Gastrocnemius medialis (tissue), 4 donors: ENCODE data around the gene GAB2.

Experiments used
- POLR2A ChIP-seq, 2 donors: fragments of 450-650 bp; IDR thresholded peaks; one replicate each; pipeline ENCODE4 v1.6.1; 2017; ENCODE audit warnings: antibody characterized with exemption in 2 of 2, mild to moderate bottlenecking in 2 of 2, moderate library complexity in 2 of 2
- TF ChIP-seq, protein P1 (sequence below), 5 experiments: fragments of 450-650 bp in 3 of 5; fragments of 200-600 bp in 2 of 5; sonication (generic) in 2 of 5; IDR thresholded peaks in 4 of 5; conservative IDR thresholded peaks in 1 of 5; 1 replicate in 4 of 5; 2 replicates in 1 of 5; pipeline ENCODE4 v1.5.1; 2016 to 2019; ENCODE audit warnings: antibody characterized with exemption in 5 of 5, mild to moderate bottlenecking in 3 of 5, moderate library complexity in 3 of 5

DNA sequence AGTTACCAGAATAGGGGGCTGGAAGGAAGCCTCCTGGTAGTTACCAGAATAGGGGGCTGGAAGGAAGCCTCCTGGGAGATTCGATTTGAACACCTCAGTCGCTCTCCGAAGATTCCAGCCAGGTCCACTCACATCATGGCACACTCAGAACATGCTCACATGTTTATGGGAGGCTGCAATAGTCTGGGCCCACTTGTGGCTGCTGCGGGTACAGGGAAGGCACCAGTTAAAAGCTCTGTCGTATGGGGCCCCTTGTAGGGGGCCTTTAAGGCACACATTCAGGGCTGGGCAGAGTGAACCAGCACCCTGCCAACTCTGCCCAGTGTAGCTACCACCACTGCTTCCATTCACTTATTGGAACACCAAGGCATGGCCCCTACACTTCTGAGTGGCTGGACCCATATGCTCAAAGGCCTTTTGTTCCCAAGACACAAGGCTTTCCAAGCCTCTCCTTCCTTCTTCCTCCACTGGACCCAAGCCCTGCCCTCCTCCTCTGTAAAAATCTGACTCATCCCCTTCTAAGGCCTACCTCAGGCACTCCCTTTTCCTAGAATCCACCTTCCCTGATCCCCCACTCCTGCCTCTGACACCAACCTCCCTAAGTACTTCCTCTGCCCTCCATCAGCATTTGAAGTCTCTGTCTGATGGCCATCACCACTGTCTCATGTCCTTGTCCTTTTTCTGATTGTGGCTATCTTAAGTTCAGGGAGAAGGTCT, 200.9 kb downstream of the GAB2 start:
- no peak for TF ChIP-seq POLR2A (IDR thresholded peaks at IDR 0.05)
- TF ChIP-seq, protein P1, sequence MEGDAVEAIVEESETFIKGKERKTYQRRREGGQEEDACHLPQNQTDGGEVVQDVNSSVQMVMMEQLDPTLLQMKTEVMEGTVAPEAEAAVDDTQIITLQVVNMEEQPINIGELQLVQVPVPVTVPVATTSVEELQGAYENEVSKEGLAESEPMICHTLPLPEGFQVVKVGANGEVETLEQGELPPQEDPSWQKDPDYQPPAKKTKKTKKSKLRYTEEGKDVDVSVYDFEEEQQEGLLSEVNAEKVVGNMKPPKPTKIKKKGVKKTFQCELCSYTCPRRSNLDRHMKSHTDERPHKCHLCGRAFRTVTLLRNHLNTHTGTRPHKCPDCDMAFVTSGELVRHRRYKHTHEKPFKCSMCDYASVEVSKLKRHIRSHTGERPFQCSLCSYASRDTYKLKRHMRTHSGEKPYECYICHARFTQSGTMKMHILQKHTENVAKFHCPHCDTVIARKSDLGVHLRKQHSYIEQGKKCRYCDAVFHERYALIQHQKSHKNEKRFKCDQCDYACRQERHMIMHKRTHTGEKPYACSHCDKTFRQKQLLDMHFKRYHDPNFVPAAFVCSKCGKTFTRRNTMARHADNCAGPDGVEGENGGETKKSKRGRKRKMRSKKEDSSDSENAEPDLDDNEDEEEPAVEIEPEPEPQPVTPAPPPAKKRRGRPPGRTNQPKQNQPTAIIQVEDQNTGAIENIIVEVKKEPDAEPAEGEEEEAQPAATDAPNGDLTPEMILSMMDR (IDR thresholded peaks at IDR 0.05 in 4 of 5, conservative IDR thresholded peaks at IDR 0.05 in 1 of 5) = no peak
